HEK293T (cell line): ENCODE measurements around the gene SARS1.

Source experiments
- NFRKB ChIP-seq: fragments of 450-650 bp; IDR thresholded peaks from 2 replicates; pipeline ENCODE4 v1.6.1; 2016; ENCODE audit warnings: mild to moderate bottlenecking, moderate library complexity
- SP1 ChIP-seq: fragments of 450-650 bp; IDR thresholded peaks from 2 replicates; pipeline ENCODE4 v1.6.1; 2017
- SUZ12 ChIP-seq: fragments of 450-650 bp; IDR thresholded peaks from 2 replicates; pipeline ENCODE4 v1.6.1; 2016; ENCODE audit warnings: mild to moderate bottlenecking
- ZNF384 ChIP-seq: fragments of 450-650 bp; IDR thresholded peaks from 2 replicates; pipeline ENCODE4 v1.6.1; 2016

GRCh38 chr1:109225308-109225707 is 11.6 kb downstream of the SARS1 start:
- TF ChIP-seq ZNF384 = no peak
- TF ChIP-seq SP1 = no peak
- no peak for TF ChIP-seq SUZ12
- TF ChIP-seq NFRKB = no peak
